Panc1 (cell line): ENCODE measurements around the gene SRSF1. TPM values are rescaled to one million over a fixed set of nuclear protein-coding genes. Genes with fewer than 3 reads are reported as not detected.

Source experiments
- ATAC-seq: fragments of 200-7000 bp; cut with Tn5 transposase; 2 replicates; pipeline ENCODE4 v1.9.1; 2020; ENCODE audit warnings: mild to moderate bottlenecking, moderate library complexity
- BruUV-seq: library from RNA; stranded (reverse); fragments of 400-500 nt; replicated peaks from 2 replicates; lab custom pipeline; 2021; lab: Mats Ljungman, UMichigan
- CTCF ChIA-PET: fragments of 300-600 bp; sonication (Branson Sonifier 250); formaldehyde crosslinking; loops from one replicate; lab custom pipeline; 2022; ENCODE audit warnings: antibody characterized with exemption; lab: Charles Lee
- POLR2A ChIA-PET: fragments of 300-600 bp; sonication (Branson Sonifier 250); formaldehyde crosslinking; loops from one replicate; lab custom pipeline; 2022; ENCODE audit warnings: antibody characterized with exemption; lab: Charles Lee
- DNase-seq: peaks from one replicate; pipeline ENCODE4 v3.0.0-alpha.2; 2010; ENCODE audit warnings: low read depth, low spot score
- H3K27ac ChIP-seq: 2 replicates; pipeline ENCODE4 v1.5.1; 2011; ENCODE audit warnings: mild to moderate bottlenecking, low read length, inconsistent platforms
- H3K27me3 ChIP-seq: fragments of 200-500 bp; sonication (Bioruptor generic); 2 replicates; pipeline ENCODE4 v1.6.0; 2014; ENCODE audit warnings: low read length, inconsistent platforms; ENCODE audit not compliant: control insufficient read depth, insufficient read depth
- H3K36me3 ChIP-seq: fragments of 200-500 bp; sonication (Bioruptor generic); 2 replicates; pipeline ENCODE4 v1.5.1; 2014; ENCODE audit warnings: inconsistent platforms, mild to moderate bottlenecking, low read length, moderate library complexity; ENCODE audit not compliant: control insufficient read depth, insufficient read depth
- H3K4me1 ChIP-seq: 2 replicates; pipeline ENCODE4 v1.5.1; 2011; ENCODE audit warnings: inconsistent platforms, mild to moderate bottlenecking, low read length, moderate library complexity; ENCODE audit not compliant: control insufficient read depth, insufficient read depth
- H3K4me3 ChIP-seq, 2 experiments: 2 replicates each; pipeline ENCODE4 v1.5.1; 2011 to 2012; ENCODE audit warnings: low read depth in 2 of 2, low read length in 2 of 2, mild to moderate bottlenecking in 2 of 2, inconsistent platforms in 1 of 2, moderate library complexity in 1 of 2
- H3K9me3 ChIP-seq: fragments of 200-500 bp; sonication (Bioruptor generic); 2 replicates; pipeline ENCODE4 v1.5.1; 2014; ENCODE audit warnings: low read depth, mild to moderate bottlenecking, inconsistent platforms, low read length, moderate library complexity; ENCODE audit not compliant: control insufficient read depth, insufficient read depth
- CTCF ChIP-seq: fragments of 450-650 bp; IDR thresholded peaks from 2 replicates; pipeline ENCODE4 v1.5.1; 2017; ENCODE audit warnings: mild to moderate bottlenecking
- POLR2AphosphoS5 ChIP-seq: IDR thresholded peaks from 2 replicates; pipeline ENCODE4 v1.6.1; 2012; ENCODE audit warnings: mild to moderate bottlenecking, low read depth, low read length, moderate library complexity
- REST ChIP-seq, 2 experiments: IDR thresholded peaks; 2 replicates each; pipeline ENCODE4 v1.6.1; 2011 to 2012; ENCODE audit warnings: low read depth in 2 of 2, control low read depth in 1 of 2, low read length in 1 of 2, mild to moderate bottlenecking in 1 of 2, moderate library complexity in 1 of 2; ENCODE audit not compliant: insufficient read depth in 1 of 2
- SIN3A ChIP-seq: IDR thresholded peaks from 2 replicates; pipeline ENCODE4 v1.6.1; 2012; ENCODE audit warnings: low read depth, mild to moderate bottlenecking, low read length, moderate library complexity, borderline replicate concordance; ENCODE audit not compliant: insufficient read depth
- TCF7L2 ChIP-seq: IDR thresholded peaks from 2 replicates; pipeline ENCODE4 v1.6.1; 2011; ENCODE audit warnings: mild to moderate bottlenecking, low read depth, low read length, inconsistent platforms
- in situ Hi-C: cut with HindIII; loops from 2 replicates; pipeline ENCODE4 v1.10.0; 2016; ENCODE audit warnings: low sequenced_read_pairs, low pct_unique_long_range_greater_than_20kb
- intact Hi-C: fragments of 100-400 bp; cut with micrococcal nuclease; formaldehyde crosslinking; loops from one replicate; pipeline ENCODE4 v1.10.0; 2022; ENCODE audit not compliant: unreplicated experiment
- total RNA-seq: library from RNA; stranded (reverse); gene quantifications from one replicate; pipeline ENCODE4 v1.2.1, GENCODE V29; 2021; ENCODE audit not compliant: unreplicated experiment

Gene SRSF1
- total RNA-seq, 1 experiment from 2014 or later, result 362 TPM

GRCh38 chr17:58040386-58040785 lies 33.3 kb upstream of the SRSF1 start:
- in situ Hi-C loops (no loop called here), intact Hi-C loops (no loop called here)

GRCh38 chr17:58039975-58040374 lies 32.9 kb upstream of the SRSF1 start:
- H3K36me3 ChIP-seq, result no peaks in the 10 kb centered on the region
- H3K27me3 ChIP-seq, result no peaks in the 10 kb centered on the region
- no TSS peak for BruUV-seq
- intact Hi-C loops, result no loop called here
- ATAC-seq (peak; percentile 47; the same call in 1 of the 2 replicates), DNase-seq (no peak)
- H3K9me3 ChIP-seq, result no peaks in the 10 kb centered on the region
- H3K27ac ChIP-seq, result no peak overlapping the region
- in situ Hi-C loops, result no loop called here
- TF ChIP-seq REST (IDR thresholded peaks at IDR 0.05; ENCODE audit: insufficient read depth in 1 of 2, low read depth in 2 of 2, low read length in 1 of 2) (no peak), POLR2AphosphoS5 (no peak), TCF7L2 (no peak), CTCF (no peak), SIN3A (no peak)
- POLR2A ChIA-PET, result interaction anchor here (0.6 to 0.9 kb wide), 2 partner anchors 15 to 32 kb away, joined by 3 to 5 read pairs; no protein-coding TSS in a partner anchor
- H3K4me1 ChIP-seq, result no peaks in the 10 kb centered on the region
- CTCF ChIA-PET, result no interaction called here
- H3K4me3 ChIP-seq, result no peak overlapping the region

More at GRCh38 chr17:58040386-58040785, 33.3 kb upstream of the SRSF1 start:
- ChIA-PET CTCF (no interaction called here), POLR2A (interaction anchor here (0.6 to 0.9 kb wide), 2 partner anchors 15 to 33 kb away, joined by 3 to 5 read pairs; no protein-coding TSS in a partner anchor)
- no peaks in the 10 kb centered on the region for H3K9me3 ChIP-seq
- no peaks in the 10 kb centered on the region for H3K36me3 ChIP-seq
- H3K27me3 ChIP-seq, result no peaks in the 10 kb centered on the region
- no peaks in the 10 kb centered on the region for H3K4me1 ChIP-seq
- no TSS peak for BruUV-seq
- TF ChIP-seq TCF7L2, result no peak
- TF ChIP-seq REST (IDR thresholded peaks at IDR 0.05; ENCODE audit: insufficient read depth in 1 of 2, low read depth in 2 of 2, low read length in 1 of 2), result no peak
- no peak for TF ChIP-seq POLR2AphosphoS5
- no peak for TF ChIP-seq SIN3A
- DNase-seq (no peak), ATAC-seq (0 out of 2 replicates have a peak, but pooled peaks have one; percentile 42)
- H3K27ac ChIP-seq, result no peak overlapping the region
- no peak overlapping the region for H3K4me3 ChIP-seq
